A204.1 (cell line): ENCODE data around the gene TMEM151B.
"Not testable (repeated sequence)": the region's sequence is repeated elsewhere in the genome, so short reads cannot be mapped to it uniquely, and the experiment has no call there.

Experiments used
- FAIRE-seq: peaks from 2 replicates; lab custom pipeline; 2012; peaks lifted over from hg19 to GRCh38; lab: Jason Lieb, UNC

Gene TMEM151B

DNA sequence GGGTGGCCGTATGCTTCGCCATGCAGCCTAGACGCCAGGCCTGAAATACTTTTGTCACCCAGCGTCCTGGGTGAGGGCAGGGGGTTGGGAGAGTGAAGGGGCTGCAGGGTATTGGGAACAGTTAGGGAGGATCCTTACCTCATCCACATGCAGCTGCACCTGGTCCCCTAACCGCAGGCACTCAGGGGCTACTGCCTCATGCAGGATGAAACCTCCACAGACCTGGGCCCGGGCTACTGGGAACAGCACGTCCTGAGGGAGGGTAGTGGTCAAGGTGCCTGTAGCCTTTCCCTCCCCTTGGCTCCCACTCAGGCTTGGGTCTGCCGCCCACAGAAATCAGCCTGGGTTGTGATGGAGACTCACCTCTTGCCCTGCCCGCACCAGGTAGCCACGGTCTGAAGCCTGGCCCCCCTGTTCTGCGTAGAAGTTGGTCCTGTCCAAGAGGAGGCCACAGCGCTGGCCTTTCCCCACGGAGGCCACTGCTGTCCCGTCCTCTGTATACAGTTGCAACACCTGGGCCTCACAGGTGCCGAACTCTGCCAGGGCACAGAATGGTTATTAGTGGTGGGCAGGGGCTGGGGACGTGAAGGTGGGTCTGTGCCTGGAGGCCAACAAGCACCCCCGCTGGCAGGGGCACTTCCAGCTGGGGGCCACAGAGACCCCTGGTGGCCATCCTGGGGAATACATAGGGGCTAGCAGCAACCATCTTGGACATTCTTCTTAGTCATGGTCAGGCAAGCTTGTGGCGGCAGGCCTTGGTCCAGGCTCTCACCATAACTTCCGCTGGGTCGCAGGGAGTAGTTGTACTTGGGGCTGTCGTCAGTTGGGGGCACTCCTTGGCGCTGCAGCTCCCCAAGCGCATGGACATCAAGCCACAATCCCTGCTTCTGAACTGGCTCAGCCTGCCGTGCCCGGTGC, 34.3 kb downstream of the TMEM151B start:
- FAIRE-seq = no peak

GRCh38 chr6:44305200-44305725, 35.0 kb downstream of the TMEM151B start:
- no peak for FAIRE-seq

DNA sequence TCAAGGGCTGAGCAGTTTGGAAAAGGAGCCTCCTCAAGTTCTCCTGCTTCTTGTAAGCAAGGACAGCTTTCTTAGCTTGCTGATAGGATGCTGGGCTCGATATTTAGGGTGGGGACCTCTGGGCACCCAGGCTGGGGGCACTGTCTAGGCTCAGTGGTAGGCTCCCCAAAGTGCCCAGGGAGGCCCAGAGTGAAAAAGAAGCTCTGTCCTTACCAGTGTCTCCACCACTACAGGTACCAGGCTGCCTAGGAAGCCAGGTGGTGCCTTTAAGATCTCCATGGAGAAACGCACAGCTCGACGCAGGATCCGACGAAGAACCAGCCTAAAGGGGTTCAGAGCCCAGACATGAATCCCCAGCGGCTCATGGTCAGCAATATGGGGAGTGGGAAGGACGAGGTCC, 36.5 kb downstream of the TMEM151B start:
- FAIRE-seq = no peak

GRCh38 chr6:44307217-44307616, 37.0 kb downstream of the TMEM151B start:
- no peak for FAIRE-seq

DNA sequence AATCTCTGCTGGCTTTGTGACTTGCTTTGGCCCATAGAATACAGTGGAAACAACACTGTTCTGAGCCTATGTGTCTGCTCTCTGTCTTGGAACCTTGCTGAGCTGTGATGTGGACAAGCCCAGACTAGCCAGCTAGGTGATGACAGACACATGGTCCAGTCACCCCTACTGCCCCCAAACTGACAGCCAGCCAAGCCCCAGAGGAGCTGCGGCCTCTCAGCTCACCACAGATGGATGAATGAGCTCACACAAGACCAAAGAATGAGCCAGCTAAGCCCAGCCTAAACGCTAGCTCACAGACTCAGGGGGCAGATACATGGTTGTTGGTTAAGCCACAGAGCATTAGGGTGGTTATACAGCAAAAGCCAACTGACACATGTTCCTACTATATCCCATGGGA, 38.8 kb downstream of the TMEM151B start:
- no peak for FAIRE-seq

GRCh38 chr6:44309631-44310030, 39.4 kb downstream of the TMEM151B start:
- FAIRE-seq = no peak

- FAIRE-seq = no peak
These were observed 40.0 kb downstream of the TMEM151B start for GRCh38 chr6:44310241-44310640.

- no peak for FAIRE-seq
These were observed 41.1 kb downstream of the TMEM151B start for GRCh38 chr6:44311304-44311703.

GRCh38 chr6:44311767-44312166, 41.5 kb downstream of the TMEM151B start:
- FAIRE-seq = no peak

DNA sequence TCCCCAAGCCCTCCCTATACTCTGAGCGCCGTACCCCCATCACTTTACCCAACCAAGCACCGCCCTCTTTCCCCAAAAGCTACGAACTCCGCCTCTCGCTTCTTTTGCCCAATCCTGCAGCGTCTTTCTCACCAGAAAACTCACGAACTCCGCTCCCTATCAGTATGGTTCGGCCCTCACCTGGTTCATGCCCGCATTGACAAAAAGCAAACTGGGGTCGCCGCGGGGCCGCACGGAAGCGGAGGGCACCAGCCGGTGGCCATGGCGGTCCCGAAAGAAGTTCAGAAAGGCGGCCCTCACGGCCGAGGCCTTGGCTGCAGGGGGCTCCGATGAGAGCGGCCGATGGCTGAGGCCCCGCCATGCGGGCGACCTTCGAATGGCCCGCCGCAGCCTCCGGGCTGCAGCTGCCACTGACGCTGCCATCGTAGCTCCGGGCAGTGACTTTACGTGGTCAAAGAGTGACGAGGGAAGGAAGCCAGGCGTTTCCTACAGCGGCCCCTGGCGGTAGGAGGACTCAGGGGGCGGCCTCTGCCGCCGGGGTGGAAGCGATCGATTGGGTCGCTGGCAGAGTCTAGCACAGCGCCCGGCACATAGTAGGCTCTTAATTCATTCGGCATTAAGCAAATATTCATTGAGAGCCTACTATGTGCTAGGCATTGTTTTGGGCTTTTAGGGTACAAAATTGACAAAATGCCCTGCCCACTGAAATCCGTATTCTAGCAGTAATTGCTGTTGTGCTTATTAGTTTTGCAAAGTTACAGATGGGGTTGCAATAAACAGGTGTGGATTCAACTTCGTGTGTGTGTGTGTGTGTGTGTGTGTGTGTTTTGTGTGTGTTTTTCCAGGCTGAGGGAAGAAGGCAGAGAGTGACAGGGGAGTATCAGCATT, 42.9 kb downstream of the TMEM151B start, which contains the start of gene AARS2:
Gene AARS2 (minus strand): TSS at position 447 of the 888 bp plus-strand sequence. CDS start 24 bp downstream, at position 423.
- FAIRE-seq = no peak

GRCh38 chr6:44314657-44315056, 44.4 kb downstream of the TMEM151B start:
- FAIRE-seq = not testable (repeated sequence)

DNA sequence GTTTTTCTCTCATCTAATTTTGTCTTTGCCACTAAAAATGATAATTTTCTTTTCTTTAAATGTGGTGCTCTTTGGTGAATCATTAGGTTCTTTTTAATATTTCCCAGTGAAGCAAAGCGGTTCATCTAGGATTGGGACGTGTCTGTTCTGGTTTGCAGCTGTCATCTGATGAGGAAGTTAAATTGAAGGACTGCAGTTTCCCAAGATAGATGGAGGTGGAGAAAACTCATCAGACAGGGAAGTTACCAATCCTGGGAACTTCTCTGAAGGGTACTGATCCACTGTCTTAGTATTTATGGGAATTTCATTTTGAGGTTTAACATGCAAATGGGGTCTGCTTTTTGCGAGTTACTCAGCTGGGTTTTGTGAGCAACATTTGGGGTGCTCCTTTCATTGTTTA, 45.3 kb downstream of the TMEM151B start:
- no peak for FAIRE-seq

DNA sequence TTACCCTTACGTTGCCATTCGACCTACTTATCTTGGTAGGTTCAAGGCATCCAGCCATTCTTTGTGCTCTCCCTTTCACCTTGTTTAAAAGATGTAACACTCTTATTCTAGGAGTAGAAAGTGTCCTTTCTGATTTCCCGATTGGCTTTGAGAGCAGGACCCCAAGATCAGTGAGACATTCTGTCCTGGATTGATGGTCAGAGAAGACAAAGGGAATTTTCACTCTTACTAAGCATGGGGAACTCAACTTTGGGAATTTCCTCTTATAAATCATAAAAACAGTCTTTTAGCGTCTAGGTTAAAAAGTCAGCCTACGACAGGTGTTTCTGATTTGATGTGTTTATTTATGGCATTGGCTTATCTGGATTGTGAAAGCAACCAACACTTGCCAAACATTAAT, 45.7 kb downstream of the TMEM151B start:
- no peak for FAIRE-seq

- no peak for FAIRE-seq
These were observed 46.2 kb downstream of the TMEM151B start for GRCh38 chr6:44316481-44316880.

DNA sequence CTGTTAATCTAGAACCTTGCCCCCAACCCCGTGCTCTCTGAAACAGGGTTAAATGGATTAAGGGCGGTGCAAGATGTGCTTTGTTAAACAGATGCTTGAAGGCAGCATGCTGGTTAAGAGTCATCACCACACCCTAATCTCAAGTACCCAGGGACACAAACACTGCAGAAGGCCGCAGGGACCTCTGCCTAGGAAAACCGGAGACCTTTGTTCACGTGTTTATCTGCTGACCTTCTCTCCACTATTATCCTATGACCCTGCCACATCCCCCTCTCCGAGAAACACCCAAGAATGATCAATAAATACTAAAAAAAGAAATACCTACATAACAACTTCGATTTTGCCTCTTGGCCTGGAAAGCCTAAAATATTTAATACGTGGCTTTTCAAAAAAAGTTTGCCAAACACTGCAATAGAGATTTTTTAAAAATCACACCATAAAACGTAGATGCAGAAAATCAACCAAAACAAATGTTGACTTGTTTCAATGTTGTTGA, 46.9 kb downstream of the TMEM151B start:
- not testable (repeated sequence) for FAIRE-seq

- no peak for FAIRE-seq
These were observed 51.0 kb downstream of the TMEM151B start for GRCh38 chr6:44321210-44321609.

- no peak for FAIRE-seq
These were observed 56.8 kb downstream of the TMEM151B start for GRCh38 chr6:44327096-44327495.

GRCh38 chr6:44327760-44328159, 57.5 kb downstream of the TMEM151B start:
- no peak for FAIRE-seq

- not testable (repeated sequence) for FAIRE-seq
These were observed 58.0 kb downstream of the TMEM151B start for GRCh38 chr6:44328203-44328602.

- no peak for FAIRE-seq
These were observed 59.6 kb downstream of the TMEM151B start for GRCh38 chr6:44329858-44330257.

- FAIRE-seq = no peak
These were observed 62.3 kb downstream of the TMEM151B start for GRCh38 chr6:44332585-44332984.

- FAIRE-seq = no peak
These were observed 63.1 kb downstream of the TMEM151B start for GRCh38 chr6:44333273-44333919.
